Neural cell (in vitro differentiated cells): ENCODE results near the gene TXLNG. TPM values are rescaled to one million over a fixed set of nuclear protein-coding genes. Genes with fewer than 3 reads are reported as not detected.
A peak's percentile ranks its signal among the peaks of the same experiment; 100 is the strongest.

Source experiments
- H2AFZ ChIP-seq: fragments of 200-600, 300-800 bp; sonication (generic), shearing (Covaris generic); 2 replicates; pipeline ENCODE4 v1.6.0; 2014; ENCODE audit warnings: low read depth, mild to moderate bottlenecking, antibody characterized with exemption, low read length, moderate library complexity
- H3F3A ChIP-seq: fragments of 200-600 bp; shearing (Covaris generic); 2 replicates; pipeline ENCODE4 v1.6.1; 2016; ENCODE audit warnings: mild to moderate bottlenecking, moderate library complexity, mixed read lengths, antibody characterized with exemption, low read length; ENCODE audit not compliant: insufficient read depth, poor library complexity, severe bottlenecking
- H3K27ac ChIP-seq: fragments of 200-600, 300-800 bp; sonication (generic), shearing (Covaris generic); 2 replicates; pipeline ENCODE4 v1.5.1; 2014; ENCODE audit warnings: mild to moderate bottlenecking, low read length, moderate library complexity
- H3K27me3 ChIP-seq: fragments of 300-800, 200-600 bp; sonication (generic), shearing (Covaris generic); 2 replicates; pipeline ENCODE4 v1.6.0; 2014; ENCODE audit warnings: mild to moderate bottlenecking, low read depth, low read length, moderate library complexity; ENCODE audit not compliant: insufficient read depth
- H3K36me3 ChIP-seq: fragments of 300-800, 200-600 bp; sonication (generic), shearing (Covaris generic); 2 replicates; pipeline ENCODE4 v1.5.1; 2014; ENCODE audit warnings: mild to moderate bottlenecking, antibody characterized with exemption, low read length, moderate library complexity; ENCODE audit not compliant: insufficient read depth
- H3K4me2 ChIP-seq: fragments of 300-800, 200-600 bp; sonication (generic), shearing (Covaris generic); 2 replicates; pipeline ENCODE4 v1.6.0; 2014; ENCODE audit warnings: mild to moderate bottlenecking, low read length
- H3K4me3 ChIP-seq: fragments of 300-800, 200-600 bp; sonication (generic), shearing (Covaris generic); 2 replicates; pipeline ENCODE4 v1.5.1; 2014; ENCODE audit warnings: mild to moderate bottlenecking, low read length, moderate library complexity
- H3K79me2 ChIP-seq: fragments of 200-600 bp; shearing (Covaris generic); replicated peaks from 2 replicates; pipeline ENCODE4 v1.6.0; 2014; ENCODE audit warnings: mild to moderate bottlenecking, low read length, moderate library complexity; ENCODE audit not compliant: insufficient read depth
- H3K9ac ChIP-seq: fragments of 300-800, 200-600 bp; sonication (generic), shearing (Covaris generic); 2 replicates; pipeline ENCODE4 v1.6.1; 2016; ENCODE audit warnings: mild to moderate bottlenecking, low read length, mixed read lengths
- H3K9me2 ChIP-seq: fragments of 200-600 bp; shearing (Covaris generic); 2 replicates; pipeline ENCODE4 v1.6.1; 2016; ENCODE audit warnings: mild to moderate bottlenecking, low read length, mixed read lengths; ENCODE audit not compliant: insufficient read depth
- H3K9me3 ChIP-seq: fragments of 200-600, 300-800 bp; sonication (generic), shearing (Covaris generic); 2 replicates; pipeline ENCODE4 v1.6.1; 2016; ENCODE audit warnings: mild to moderate bottlenecking, mixed run types, low read length, moderate library complexity, mixed read lengths
- H4K20me1 ChIP-seq: fragments of 200-600 bp; shearing (Covaris generic); 2 replicates; pipeline ENCODE4 v1.6.1; 2016; ENCODE audit warnings: mild to moderate bottlenecking, mixed run types; ENCODE audit not compliant: insufficient read depth
- EP300 ChIP-seq: fragments of 450-650 bp; conservative IDR thresholded peaks from 2 replicates; pipeline ENCODE4 v1.6.1; 2014; ENCODE audit warnings: antibody characterized with exemption, mild to moderate bottlenecking, moderate library complexity; ENCODE audit not compliant: poor library complexity, severe bottlenecking
- EZH2 ChIP-seq: fragments of 200-600, 300-800 bp; shearing (Covaris generic), sonication (generic); IDR thresholded peaks from 2 replicates; pipeline ENCODE4 v1.6.1; 2014; ENCODE audit warnings: antibody characterized with exemption, low read length, borderline replicate concordance, mild to moderate bottlenecking; ENCODE audit not compliant: insufficient read depth, poor library complexity, severe bottlenecking
- MXI1 ChIP-seq: fragments of 450-650 bp; conservative IDR thresholded peaks from 2 replicates; pipeline ENCODE4 v1.6.1; 2014; ENCODE audit warnings: antibody characterized with exemption, mild to moderate bottlenecking; ENCODE audit not compliant: poor library complexity, severe bottlenecking
- POLR2AphosphoS5 ChIP-seq: IDR thresholded peaks from 2 replicates; pipeline ENCODE4 v1.6.1; 2012
- RAD21 ChIP-seq: fragments of 450-650 bp; conservative IDR thresholded peaks from 2 replicates; pipeline ENCODE4 v1.6.1; 2014; ENCODE audit warnings: antibody characterized with exemption, mild to moderate bottlenecking, moderate library complexity
- REST ChIP-seq: IDR thresholded peaks from 2 replicates; pipeline ENCODE4 v1.6.1; 2012; ENCODE audit warnings: borderline replicate concordance
- SMC3 ChIP-seq: fragments of 450-650 bp; conservative IDR thresholded peaks from 2 replicates; pipeline ENCODE4 v1.6.1; 2014; ENCODE audit warnings: antibody characterized with exemption, mild to moderate bottlenecking, moderate library complexity; ENCODE audit not compliant: poor library complexity
- TAF1 ChIP-seq: IDR thresholded peaks from 2 replicates; pipeline ENCODE4 v1.6.1; 2012; ENCODE audit warnings: low read depth
- polyA plus RNA-seq: library from polyadenylated mRNA; depleted of rRNA; stranded (reverse); fragments of >200 nt; gene quantifications from 2 replicates; pipeline ENCODE4 v1.2.3, GENCODE V29; 2014
- TF ChIP-seq, protein P1 (sequence below): fragments of 450-650 bp; IDR thresholded peaks from 2 replicates; pipeline ENCODE4 v1.5.1; 2014; ENCODE audit warnings: antibody characterized with exemption, mild to moderate bottlenecking, moderate library complexity; ENCODE audit not compliant: poor library complexity, severe bottlenecking

TXLNG gene
- polyA plus RNA-seq, 1 donor from 2014 or later: 24.2 TPM

DNA sequence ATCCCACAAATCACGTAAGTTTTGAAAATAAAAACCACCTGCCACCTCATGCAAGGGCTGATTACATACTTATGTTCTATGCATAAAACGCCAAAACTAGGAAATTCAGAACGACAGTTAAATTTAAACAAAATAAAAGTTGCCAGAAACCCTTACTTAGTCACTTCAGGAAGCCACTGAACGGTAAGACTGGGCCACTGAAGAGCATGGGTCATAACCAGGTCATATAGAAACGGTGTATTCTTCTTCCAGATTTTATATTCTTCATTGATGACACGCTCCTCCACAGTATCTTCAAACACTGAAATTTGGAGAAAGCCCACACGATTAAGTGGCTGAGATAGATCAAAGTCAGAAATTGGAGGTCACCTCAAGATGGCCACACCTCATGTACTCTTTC is 82.7 kb downstream of the TXLNG start:
- peaks cover 29% of the 10 kb centered on the region for H3K79me2 ChIP-seq
- H3K9me2 ChIP-seq: no peaks in the 10 kb centered on the region
- H3K4me2 ChIP-seq: peak overlapping the region; percentile 68
- H3K4me3 ChIP-seq: peak overlapping the region; percentile 73
- no peaks in the 10 kb centered on the region for H4K20me1 ChIP-seq
- no peaks in the 10 kb centered on the region for H3K27me3 ChIP-seq
- no peak for TF ChIP-seq MXI1
- no peak for TF ChIP-seq RAD21
- no peak for TF ChIP-seq REST
- no peaks in the 10 kb centered on the region for H3K9me3 ChIP-seq
- H2AFZ ChIP-seq: no peak overlapping the region
- H3K36me3 ChIP-seq: no peaks in the 10 kb centered on the region
- H3K27ac ChIP-seq: peak overlapping the region; percentile 61
- H3K9ac ChIP-seq: peak overlapping the region; percentile 62
- no peaks in the 10 kb centered on the region for H3F3A ChIP-seq

DNA sequence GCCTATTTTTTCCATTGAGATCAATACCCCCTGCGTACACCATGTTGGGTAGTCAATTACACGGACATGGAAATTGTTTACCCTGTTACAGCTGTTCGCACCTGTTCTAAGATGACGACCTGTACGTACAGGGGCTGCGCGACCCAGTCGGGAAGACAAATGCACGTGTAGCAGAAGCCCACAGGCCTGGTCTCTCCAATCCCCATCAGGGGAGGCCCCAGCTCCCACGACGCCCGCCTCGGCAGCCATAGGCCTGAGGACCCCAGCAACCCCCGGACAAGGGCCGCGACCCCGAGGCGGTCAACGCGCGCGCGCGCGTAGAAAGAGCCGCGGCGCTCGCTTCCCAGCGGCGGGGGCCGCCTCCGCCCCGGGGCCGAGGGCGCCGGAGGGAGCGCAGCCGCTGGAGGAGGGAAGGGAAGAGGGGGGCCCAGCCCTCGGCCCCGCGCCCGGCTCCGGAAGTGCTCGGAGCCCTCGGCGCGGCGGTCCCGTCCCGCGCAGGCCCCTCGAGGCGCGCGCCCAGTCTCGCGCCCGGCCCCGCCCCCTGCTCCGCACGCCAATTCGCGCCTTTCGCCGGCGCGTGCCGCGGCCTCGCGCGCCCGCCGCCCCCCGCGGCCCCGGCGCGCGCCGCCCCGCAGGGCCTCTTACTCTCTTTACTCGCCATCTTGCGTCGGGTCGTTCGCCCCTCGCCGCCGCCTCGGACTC is 83.3 kb downstream of the TXLNG start:
- H3K9me2 ChIP-seq: no peaks in the 10 kb centered on the region
- peak; percentile 86 for TF ChIP-seq MXI1
- TF ChIP-seq TAF1: no peak
- H3K9ac ChIP-seq: peak overlapping the region; percentile 67
- peaks cover 28% of the 10 kb centered on the region for H3K79me2 ChIP-seq
- no peaks in the 10 kb centered on the region for H3K36me3 ChIP-seq
- H2AFZ ChIP-seq: no peak overlapping the region
- no peaks in the 10 kb centered on the region for H4K20me1 ChIP-seq
- H3F3A ChIP-seq: no peaks in the 10 kb centered on the region
- no peaks in the 10 kb centered on the region for H3K9me3 ChIP-seq
- peak overlapping the region; percentile 68 for H3K4me2 ChIP-seq
- no peaks in the 10 kb centered on the region for H3K27me3 ChIP-seq
- H3K4me3 ChIP-seq: peak overlapping the region; percentile 73
- H3K27ac ChIP-seq: peak overlapping the region; percentile 78

DNA sequence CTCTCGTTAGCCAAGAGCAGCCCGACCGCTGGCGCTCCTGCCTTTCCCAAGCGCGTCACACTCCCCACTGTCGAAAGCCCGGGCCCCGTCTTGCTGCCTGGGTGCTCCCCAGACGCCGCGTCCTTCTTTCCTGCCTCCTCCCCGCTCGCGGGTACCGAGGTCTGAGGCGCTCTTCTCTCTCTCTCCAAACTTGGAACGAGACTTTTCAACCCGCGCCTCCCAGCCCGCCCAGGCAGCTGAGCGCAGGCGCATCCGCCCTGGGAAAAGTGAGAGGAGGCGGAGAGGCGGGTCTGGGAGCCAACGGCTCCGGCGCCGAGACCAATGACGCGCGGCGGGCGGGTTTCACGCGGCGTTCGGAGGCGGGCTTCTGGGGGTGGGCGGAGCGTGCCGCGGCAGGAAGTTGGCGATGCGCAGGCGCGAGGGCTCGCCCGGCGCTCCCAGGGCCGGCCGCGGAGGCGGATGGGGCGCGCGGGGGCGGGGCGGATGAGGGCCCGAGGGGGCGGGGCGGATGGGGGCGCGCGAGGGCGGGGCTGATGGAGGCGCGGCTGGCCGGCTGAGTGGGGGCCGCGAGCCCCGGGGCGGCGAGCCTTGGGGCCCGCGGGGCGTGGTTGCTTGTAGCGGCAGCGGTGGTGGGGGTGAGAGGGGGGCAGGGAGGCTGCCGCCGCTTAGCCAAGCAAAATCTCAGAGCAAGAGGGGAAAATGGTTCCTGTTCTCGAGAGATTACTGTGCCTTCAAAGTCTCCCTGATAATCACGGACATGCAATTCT is 84.0 kb downstream of the TXLNG start, which contains the start of gene RBBP7:
Gene RBBP7 (minus strand): TSS at position 268 of the 767 bp plus-strand sequence. CDS start 309 bp downstream, outside the sequence.
- Histone ChIP-seq H3K27me3 (no peaks in the 10 kb centered on the region), H3F3A (no peaks in the 10 kb centered on the region), H3K9ac (peak within 1 kb of the TSS; percentile 89), H3K27ac (peak within 1 kb of the TSS; percentile 93), H3K9me2 (no peaks in the 10 kb centered on the region), H3K4me2 (peak within 1 kb of the TSS; percentile 68), H3K9me3 (no peaks in the 10 kb centered on the region), H3K4me3 (peak within 1 kb of the TSS; percentile 73), H3K79me2 (peaks cover 25% of the 10 kb centered on the region), H2AFZ (peak within 1 kb of the TSS; percentile 51), H3K36me3 (no peaks in the 10 kb centered on the region), H4K20me1 (no peaks in the 10 kb centered on the region)
- TF ChIP-seq, protein P1, sequence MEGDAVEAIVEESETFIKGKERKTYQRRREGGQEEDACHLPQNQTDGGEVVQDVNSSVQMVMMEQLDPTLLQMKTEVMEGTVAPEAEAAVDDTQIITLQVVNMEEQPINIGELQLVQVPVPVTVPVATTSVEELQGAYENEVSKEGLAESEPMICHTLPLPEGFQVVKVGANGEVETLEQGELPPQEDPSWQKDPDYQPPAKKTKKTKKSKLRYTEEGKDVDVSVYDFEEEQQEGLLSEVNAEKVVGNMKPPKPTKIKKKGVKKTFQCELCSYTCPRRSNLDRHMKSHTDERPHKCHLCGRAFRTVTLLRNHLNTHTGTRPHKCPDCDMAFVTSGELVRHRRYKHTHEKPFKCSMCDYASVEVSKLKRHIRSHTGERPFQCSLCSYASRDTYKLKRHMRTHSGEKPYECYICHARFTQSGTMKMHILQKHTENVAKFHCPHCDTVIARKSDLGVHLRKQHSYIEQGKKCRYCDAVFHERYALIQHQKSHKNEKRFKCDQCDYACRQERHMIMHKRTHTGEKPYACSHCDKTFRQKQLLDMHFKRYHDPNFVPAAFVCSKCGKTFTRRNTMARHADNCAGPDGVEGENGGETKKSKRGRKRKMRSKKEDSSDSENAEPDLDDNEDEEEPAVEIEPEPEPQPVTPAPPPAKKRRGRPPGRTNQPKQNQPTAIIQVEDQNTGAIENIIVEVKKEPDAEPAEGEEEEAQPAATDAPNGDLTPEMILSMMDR: no peak
- TF ChIP-seq EZH2 (no peak), SMC3 (no peak), POLR2AphosphoS5 (peak; percentile 67), MXI1 (no peak), EP300 (no peak), REST (peak; percentile 10), TAF1 (no peak), RAD21 (no peak)
